Measurements from ENCODE around the gene MR1.
"Not testable (repeated sequence)": the region's sequence is repeated elsewhere in the genome, so short reads cannot be mapped to it uniquely, and the experiment has no call there.

The MR1 gene

DNA sequence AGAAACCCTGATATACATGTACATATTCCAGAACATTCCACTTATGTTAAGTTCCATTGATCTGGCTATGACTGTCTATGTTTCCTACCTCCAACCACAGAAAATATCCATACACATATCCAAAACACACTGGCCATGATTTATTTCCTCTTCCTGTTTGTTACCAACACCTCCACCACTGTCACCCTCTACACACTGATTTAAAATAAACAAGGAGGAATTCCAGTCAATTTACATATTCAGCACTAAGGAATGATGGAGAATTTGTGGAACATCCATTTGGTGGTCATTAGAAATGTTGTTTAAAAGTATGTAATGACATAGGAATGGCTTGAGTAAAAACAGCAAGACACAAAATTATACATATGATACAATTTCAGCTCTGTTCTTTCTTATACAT is 5.6 kb upstream of the MR1 start:
- TF ChIP-seq TAF1 (IDR thresholded peaks at IDR 0.05; ENCODE audit: low read depth, low read length) (no peak), POLR2AphosphoS5 (IDR thresholded peaks at IDR 0.05; ENCODE audit: low read depth, low read length) (no peak), POU2F2 (IDR thresholded peaks at IDR 0.05; ENCODE audit: low read depth, low read length) (no peak), SPI1 (IDR thresholded peaks at IDR 0.05; ENCODE audit: low read depth, low read length) (no peak), POLR2A (IDR thresholded peaks at IDR 0.05; ENCODE audit: low read depth, low read length) (no peak), PAX5 (IDR thresholded peaks at IDR 0.05; ENCODE audit: insufficient read depth, low read length, severe bottlenecking) (no peak)
- DNase-seq (ENCODE audit: insufficient read length, low spot score) (no peak), FAIRE-seq (no peak)

DNA sequence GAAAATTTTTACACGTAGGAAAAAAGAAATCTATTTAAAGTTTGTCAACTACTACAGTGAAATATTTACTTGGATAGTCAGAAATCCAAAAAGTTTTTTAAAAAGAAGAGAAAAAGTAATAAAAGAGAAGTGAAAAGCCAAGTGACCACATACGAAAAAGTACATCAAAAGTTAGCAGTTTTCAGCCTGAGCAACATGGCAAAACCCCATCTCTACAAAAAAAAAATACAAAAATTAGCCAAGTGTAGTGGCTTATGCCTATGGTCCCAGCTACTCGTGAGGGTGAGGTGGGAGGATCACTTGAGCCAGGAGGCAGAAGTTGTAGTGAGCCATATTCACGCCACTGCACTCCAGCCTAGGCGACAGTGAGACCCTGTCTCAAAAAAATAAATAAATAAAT is 5.2 kb upstream of the MR1 start:
- FAIRE-seq: no peak
- no peak for DNase-seq (ENCODE audit: insufficient read length, low spot score)
- peak; percentile 80 for TF ChIP-seq SPI1 (IDR thresholded peaks at IDR 0.05; ENCODE audit: low read depth, low read length)
- no peak for TF ChIP-seq POU2F2 (IDR thresholded peaks at IDR 0.05; ENCODE audit: low read depth, low read length)
- no peak for TF ChIP-seq PAX5 (IDR thresholded peaks at IDR 0.05; ENCODE audit: insufficient read depth, low read length, severe bottlenecking)

DNA sequence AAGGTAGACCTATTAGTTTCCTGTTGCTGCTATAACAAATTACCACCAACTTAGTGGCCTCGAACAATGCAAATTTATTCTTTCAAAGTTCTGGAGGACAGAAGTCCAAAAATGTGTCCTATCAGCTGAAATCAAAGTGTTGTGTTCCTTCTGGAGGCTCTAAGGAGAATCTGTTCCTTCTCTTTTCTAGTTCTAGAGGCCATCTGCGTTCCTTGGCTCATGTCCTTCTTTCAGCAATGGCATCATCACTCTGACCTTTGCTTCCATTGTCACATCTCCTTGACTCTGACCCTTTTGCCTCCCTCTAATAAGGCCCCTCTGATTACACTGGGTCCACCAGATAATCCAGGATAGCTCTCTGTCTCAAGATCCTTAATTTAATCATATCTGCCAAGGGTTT is 1.2 kb upstream of the MR1 start:
- no peak for TF ChIP-seq SPI1 (IDR thresholded peaks at IDR 0.05; ENCODE audit: low read depth, low read length)
- TF ChIP-seq PAX5 (IDR thresholded peaks at IDR 0.05; ENCODE audit: insufficient read depth, low read length, severe bottlenecking): no peak
- no peak for TF ChIP-seq POLR2AphosphoS5 (IDR thresholded peaks at IDR 0.05; ENCODE audit: low read depth, low read length)
- TF ChIP-seq TAF1 (IDR thresholded peaks at IDR 0.05; ENCODE audit: low read depth, low read length): no peak
- no peak for FAIRE-seq

DNA sequence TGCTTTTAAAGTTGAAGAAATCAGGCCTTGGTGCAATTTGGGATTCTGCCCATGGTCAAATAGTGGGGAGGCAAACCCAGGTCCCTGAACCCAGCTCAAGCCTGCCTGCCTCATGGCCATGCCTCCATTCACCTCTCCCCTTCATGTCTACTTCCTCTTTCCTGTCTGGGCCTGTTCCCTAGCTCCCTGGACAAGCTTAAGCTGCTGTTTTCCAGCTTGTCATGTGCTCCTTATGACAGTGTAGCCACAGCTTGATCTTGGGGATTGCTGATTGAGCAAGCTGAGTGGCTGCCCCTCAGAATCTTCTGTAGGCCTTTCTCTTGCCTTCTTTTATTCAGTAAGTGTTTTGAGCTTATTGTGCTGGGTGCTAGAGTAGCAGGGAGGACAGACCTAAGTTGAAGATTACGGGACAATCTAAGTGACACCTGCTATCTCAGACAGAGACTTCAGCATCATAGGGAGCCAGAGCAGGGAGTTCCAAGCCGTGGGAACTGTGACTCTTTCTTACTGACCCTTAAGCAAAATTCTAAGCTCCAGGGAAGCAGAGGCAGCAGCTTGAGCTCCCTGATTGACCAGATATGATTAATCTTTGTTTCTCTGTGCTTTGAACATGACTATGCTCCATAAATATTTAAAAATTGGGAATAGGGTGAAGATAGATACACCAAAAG is 520 bp upstream of the MR1 start:
- DNase-seq (ENCODE audit: insufficient read length, low spot score): no peak
- peak; percentile 60 for FAIRE-seq
- no peak for TF ChIP-seq POLR2AphosphoS5 (IDR thresholded peaks at IDR 0.05; ENCODE audit: low read depth, low read length)
- TF ChIP-seq SPI1 (IDR thresholded peaks at IDR 0.05; ENCODE audit: low read depth, low read length): peak; percentile 79
- TF ChIP-seq PAX5 (IDR thresholded peaks at IDR 0.05; ENCODE audit: insufficient read depth, low read length, severe bottlenecking): no peak
- TF ChIP-seq POLR2A (IDR thresholded peaks at IDR 0.05; ENCODE audit: low read depth, low read length): peak; percentile 37; the same call in 1 of the 2 replicates
- TF ChIP-seq TAF1 (IDR thresholded peaks at IDR 0.05; ENCODE audit: low read depth, low read length): no peak
- no peak for TF ChIP-seq POU2F2 (IDR thresholded peaks at IDR 0.05; ENCODE audit: low read depth, low read length)

More for the DNA sequence above, 1.2 kb upstream of the MR1 start:
- no peak for DNase-seq (ENCODE audit: insufficient read length, low spot score)

DNA sequence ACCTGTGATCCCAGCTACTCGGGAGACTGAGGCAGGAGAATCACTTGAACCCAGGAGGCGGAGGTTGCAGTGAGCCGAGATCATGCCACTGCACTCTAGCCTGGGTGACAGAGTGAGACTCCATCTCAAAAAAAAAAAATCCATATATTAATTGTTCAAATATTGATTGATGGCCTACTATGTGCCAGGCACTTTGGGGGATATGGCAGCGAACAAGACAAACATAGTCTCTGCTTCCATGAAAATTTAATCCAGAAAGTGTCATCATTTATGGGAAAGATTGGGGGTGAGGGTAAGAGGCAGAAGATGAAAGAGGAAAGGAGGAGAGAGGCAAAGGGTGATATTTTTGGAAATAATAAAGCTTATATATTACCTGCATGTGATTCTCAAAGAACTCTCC is 1.4 kb downstream of the MR1 start:
- FAIRE-seq; DNase-seq (ENCODE audit: insufficient read length, low spot score): not testable (repeated sequence)

DNA sequence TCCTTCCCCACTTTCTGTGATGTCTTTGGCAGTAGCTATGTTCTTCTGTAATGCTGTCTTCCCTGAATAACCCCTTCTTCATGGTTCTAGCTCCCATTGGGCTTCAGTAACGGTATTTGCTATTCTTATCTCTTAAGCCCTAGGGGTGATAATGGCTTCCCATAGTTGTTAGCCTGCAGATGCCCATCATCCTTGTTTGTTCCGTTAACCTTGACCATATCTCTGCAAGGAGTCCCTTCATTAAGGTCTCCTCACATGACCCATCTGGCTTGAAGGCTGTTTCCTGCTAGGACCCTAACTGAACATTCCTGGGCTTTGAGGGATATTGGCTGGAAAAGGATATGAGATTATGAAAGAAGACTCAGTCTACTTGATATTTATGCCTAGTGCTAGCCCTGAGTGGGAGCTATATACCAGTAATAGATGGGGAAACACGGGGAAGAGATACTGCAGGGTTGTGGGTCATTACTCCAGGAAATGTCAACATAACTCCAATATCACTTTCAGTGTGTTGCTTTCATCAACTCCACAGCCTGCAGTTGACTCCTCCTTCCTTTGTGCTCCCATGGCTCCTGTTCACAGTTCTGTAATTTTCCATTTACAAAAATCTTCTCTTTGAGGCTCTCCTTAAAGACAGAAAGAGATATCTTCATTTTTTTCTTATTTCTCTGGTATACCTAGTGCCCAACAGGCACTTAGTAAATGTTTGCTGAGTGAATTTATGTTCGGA is 2.5 kb downstream of the MR1 start:
- DNase-seq (ENCODE audit: insufficient read length, low spot score): no peak
- no peak for FAIRE-seq
- TF ChIP-seq POU2F2 (IDR thresholded peaks at IDR 0.05; ENCODE audit: low read depth, low read length) (no peak), PAX5 (IDR thresholded peaks at IDR 0.05; ENCODE audit: insufficient read depth, low read length, severe bottlenecking) (no peak), POLR2AphosphoS5 (IDR thresholded peaks at IDR 0.05; ENCODE audit: low read depth, low read length) (no peak), TAF1 (IDR thresholded peaks at IDR 0.05; ENCODE audit: low read depth, low read length) (no peak), POLR2A (IDR thresholded peaks at IDR 0.05; ENCODE audit: low read depth, low read length) (no peak), SPI1 (IDR thresholded peaks at IDR 0.05; ENCODE audit: low read depth, low read length) (no peak)

DNA sequence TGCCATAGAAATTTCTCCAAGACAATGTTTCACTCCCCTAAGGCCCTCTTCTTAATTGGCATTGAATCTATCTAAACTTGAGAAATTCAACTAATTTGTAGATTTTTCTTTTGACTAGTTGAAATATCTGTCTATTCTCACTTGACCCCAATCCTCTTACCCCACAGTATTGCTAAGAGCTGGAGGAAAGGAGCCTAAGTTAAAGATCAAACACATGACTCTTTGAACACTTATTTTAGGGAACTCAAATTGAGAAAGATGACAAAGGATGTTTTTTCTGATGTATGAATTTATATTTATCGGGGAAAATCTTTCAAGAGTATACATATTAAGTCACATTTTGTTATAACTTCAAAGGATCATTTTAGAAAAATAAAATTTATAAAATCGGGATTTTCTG is 3.6 kb downstream of the MR1 start:
- DNase-seq (ENCODE audit: insufficient read length, low spot score) (no peak), FAIRE-seq (no peak)

DNA sequence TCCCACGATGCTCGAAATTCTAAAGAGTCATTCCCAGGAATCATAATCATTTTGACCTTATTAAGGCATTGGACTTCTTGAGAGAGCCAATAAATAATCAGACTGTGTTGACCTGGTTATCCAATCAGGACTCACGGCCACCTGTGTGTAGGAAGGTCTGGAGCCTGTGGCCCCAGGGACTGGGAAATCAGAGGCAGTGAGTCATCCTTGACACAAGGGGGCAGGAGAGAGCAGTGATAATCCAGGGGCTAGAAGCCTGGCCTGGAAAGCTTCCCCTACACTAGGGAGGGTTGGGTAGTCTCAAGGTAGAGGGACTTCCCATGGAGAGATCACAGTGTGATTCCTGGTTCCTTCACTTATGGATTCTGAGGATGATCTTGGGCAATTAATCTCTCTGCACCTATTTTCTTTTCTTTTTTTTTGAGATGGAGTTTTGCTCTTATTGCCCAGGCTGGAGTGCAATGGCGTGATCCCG is 4.7 kb downstream of the MR1 start:
- FAIRE-seq (peak; percentile 84), DNase-seq (ENCODE audit: insufficient read length, low spot score) (no peak)

More for the DNA sequence above, 3.6 kb downstream of the MR1 start:
- no peak for TF ChIP-seq POLR2AphosphoS5 (IDR thresholded peaks at IDR 0.05; ENCODE audit: low read depth, low read length)
- TF ChIP-seq TAF1 (IDR thresholded peaks at IDR 0.05; ENCODE audit: low read depth, low read length): no peak
- TF ChIP-seq PAX5 (IDR thresholded peaks at IDR 0.05; ENCODE audit: insufficient read depth, low read length, severe bottlenecking): no peak
- TF ChIP-seq POU2F2 (IDR thresholded peaks at IDR 0.05; ENCODE audit: low read depth, low read length): no peak

DNA sequence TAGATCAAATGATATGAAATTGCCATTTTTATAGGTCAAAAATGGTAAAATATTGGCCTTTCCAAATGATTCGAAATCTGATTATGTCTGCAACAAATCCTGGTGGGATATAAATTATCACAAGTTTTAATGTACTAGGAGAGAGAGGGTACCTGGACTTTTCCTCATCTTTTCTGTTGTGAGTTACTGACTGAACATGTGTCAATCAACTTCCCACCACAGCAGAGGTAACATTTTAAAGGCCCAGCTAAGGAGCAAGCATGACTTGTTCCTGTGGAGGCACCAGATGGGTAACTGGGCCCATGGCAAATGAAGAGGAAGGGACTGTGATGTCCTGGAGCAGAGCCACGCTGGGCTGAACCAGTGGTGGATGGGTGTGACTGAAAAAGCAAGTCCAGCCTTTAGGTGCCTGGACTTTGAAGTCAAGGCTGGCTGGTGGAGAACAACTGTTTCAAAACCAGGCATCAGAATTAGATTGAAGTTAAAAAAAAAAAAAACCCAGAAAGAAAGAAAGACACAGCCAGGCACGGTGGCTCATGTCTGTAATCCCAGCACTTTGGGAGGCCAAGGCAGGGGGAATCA is 6.6 kb downstream of the MR1 start:
- no peak for TF ChIP-seq POLR2AphosphoS5 (IDR thresholded peaks at IDR 0.05; ENCODE audit: low read depth, low read length)
- no peak for TF ChIP-seq SPI1 (IDR thresholded peaks at IDR 0.05; ENCODE audit: low read depth, low read length)
- TF ChIP-seq POLR2A (IDR thresholded peaks at IDR 0.05; ENCODE audit: low read depth, low read length): no peak
- TF ChIP-seq POU2F2 (IDR thresholded peaks at IDR 0.05; ENCODE audit: low read depth, low read length): no peak
- TF ChIP-seq TAF1 (IDR thresholded peaks at IDR 0.05; ENCODE audit: low read depth, low read length): no peak
- no peak for TF ChIP-seq PAX5 (IDR thresholded peaks at IDR 0.05; ENCODE audit: insufficient read depth, low read length, severe bottlenecking)
- no peak for DNase-seq (ENCODE audit: insufficient read length, low spot score)
- FAIRE-seq: no peak

More for the DNA sequence above, 4.7 kb downstream of the MR1 start:
- no peak for TF ChIP-seq SPI1 (IDR thresholded peaks at IDR 0.05; ENCODE audit: low read depth, low read length)
- TF ChIP-seq TAF1 (IDR thresholded peaks at IDR 0.05; ENCODE audit: low read depth, low read length): no peak
- TF ChIP-seq POLR2A (IDR thresholded peaks at IDR 0.05; ENCODE audit: low read depth, low read length): no peak
- TF ChIP-seq POLR2AphosphoS5 (IDR thresholded peaks at IDR 0.05; ENCODE audit: low read depth, low read length): no peak
- no peak for TF ChIP-seq PAX5 (IDR thresholded peaks at IDR 0.05; ENCODE audit: insufficient read depth, low read length, severe bottlenecking)
- TF ChIP-seq POU2F2 (IDR thresholded peaks at IDR 0.05; ENCODE audit: low read depth, low read length): no peak

Measured in GM12891 (cell line).